Keratinocyte (primary cell): ENCODE results near the gene EIF6. TPM values are rescaled to one million over a fixed set of nuclear protein-coding genes. Genes with fewer than 3 reads are reported as not detected.

Source experiments
- DNase-seq: peaks from one replicate; pipeline ENCODE4 v3.0.0-alpha.2; 2011; ENCODE audit warnings: low read depth, missing footprints, low spot score
- FAIRE-seq: peaks from 2 replicates; lab custom pipeline; 2011; peaks lifted over from hg19 to GRCh38; lab: Jason Lieb, UNC
- H2AFZ ChIP-seq: 2 replicates; pipeline ENCODE4 v1.6.0; 2012; ENCODE audit warnings: low read length, control low read depth, inconsistent platforms; ENCODE audit not compliant: control insufficient read depth
- H3K27ac ChIP-seq: 2 replicates; pipeline ENCODE4 v1.5.1; 2011; ENCODE audit warnings: low read length; ENCODE audit not compliant: control insufficient read depth, insufficient read depth
- H3K27me3 ChIP-seq: 3 replicates; pipeline ENCODE4 v1.6.0; 2011; ENCODE audit warnings: low read length; ENCODE audit not compliant: control insufficient read depth, insufficient read depth; ENCODE audit errors: extremely low read depth
- H3K36me3 ChIP-seq, 2 experiments: 2 replicates in 1 of 2; 3 replicates in 1 of 2; pipeline ENCODE4 v1.5.1; 2011; ENCODE audit warnings: low read length in 2 of 2, mild to moderate bottlenecking in 1 of 2; ENCODE audit not compliant: control insufficient read depth in 2 of 2, insufficient read depth in 2 of 2; ENCODE audit errors: extremely low read depth in 1 of 2
- H3K4me1 ChIP-seq: 3 replicates; pipeline ENCODE4 v1.5.1; 2011; ENCODE audit warnings: low read length; ENCODE audit not compliant: control insufficient read depth, insufficient read depth; ENCODE audit errors: extremely low read depth
- H3K4me2 ChIP-seq: 3 replicates; pipeline ENCODE4 v1.6.0; 2011; ENCODE audit warnings: low read depth, low read length; ENCODE audit not compliant: control insufficient read depth, insufficient read depth; ENCODE audit errors: extremely low read depth
- H3K4me3 ChIP-seq, 3 experiments: fragments of 200-600 bp in 1 of 3; sonication (generic) in 1 of 3; 2 replicates in 2 of 3; 3 replicates in 1 of 3; pipeline ENCODE4 v1.5.1; 2011 to 2016; ENCODE audit warnings: low read length in 3 of 3, mild to moderate bottlenecking in 3 of 3, control low read depth in 2 of 3, inconsistent platforms in 1 of 3, low read depth in 1 of 3, mixed read lengths in 1 of 3, mixed run types in 1 of 3, moderate library complexity in 1 of 3; ENCODE audit not compliant: control insufficient read depth in 2 of 3, insufficient read depth in 2 of 3; ENCODE audit errors: extremely low read depth in 1 of 3
- H3K79me2 ChIP-seq: 2 replicates; pipeline ENCODE4 v1.6.0; 2012; ENCODE audit warnings: low read length; ENCODE audit not compliant: control insufficient read depth, insufficient read depth
- H3K9ac ChIP-seq: 3 replicates; pipeline ENCODE4 v1.6.0; 2011; ENCODE audit warnings: low read length; ENCODE audit not compliant: control insufficient read depth, insufficient read depth; ENCODE audit errors: extremely low read depth
- H3K9me1 ChIP-seq: 3 replicates; pipeline ENCODE4 v1.6.0; 2011; ENCODE audit warnings: low read length; ENCODE audit not compliant: control insufficient read depth, insufficient read depth; ENCODE audit errors: extremely low read depth
- H3K9me3 ChIP-seq: 2 replicates; pipeline ENCODE4 v1.5.1; 2012; ENCODE audit warnings: low read depth, low read length; ENCODE audit not compliant: control insufficient read depth
- H4K20me1 ChIP-seq: 3 replicates; pipeline ENCODE4 v1.6.0; 2011; ENCODE audit warnings: low read length; ENCODE audit not compliant: control insufficient read depth, insufficient read depth; ENCODE audit errors: extremely low read depth
- EZH2 ChIP-seq: IDR thresholded peaks from one replicate; pipeline ENCODE4 v1.6.1; 2012; ENCODE audit warnings: inconsistent platforms, mild to moderate bottlenecking, low read length, moderate library complexity
- dilution Hi-C: fragments of 300-500 bp; cut with MboI; formaldehyde crosslinking; loops from one replicate; pipeline ENCODE4 v1.7.0; 2020; ENCODE audit warnings: low sequenced_read_pairs; ENCODE audit not compliant: extremely low pct_ligation_motif_present
- polyA plus RNA-seq, 5 experiments: library from polyadenylated mRNA; depleted of rRNA in 3 of 5; stranded (reverse) in 3 of 5; stranded (forward) in 1 of 5; unstranded in 1 of 5; fragments of >200 nt; gene quantifications; 1 replicate in 1 of 5; 2 replicates in 3 of 5; 3 replicates in 1 of 5; pipeline versions ENCODE4 v1.2.1 to v1.2.3, GENCODE V29; 2011 to 2012; ENCODE audit warnings: missing spikeins in 2 of 5, low read depth in 1 of 5, low replicate concordance in 1 of 5
- TF ChIP-seq, protein P1 (sequence below), 3 experiments: IDR thresholded peaks in 1 of 3; conservative IDR thresholded peaks in 1 of 3; optimal IDR thresholded peaks in 1 of 3; 2 replicates in 2 of 3; 3 replicates in 1 of 3; pipeline versions ENCODE3 to v1.5.1; 2011; ENCODE audit warnings: low read length in 3 of 3, mild to moderate bottlenecking in 3 of 3, moderate library complexity in 2 of 3, control low read depth in 1 of 3, inconsistent platforms in 1 of 3; ENCODE audit not compliant: insufficient read depth in 2 of 3; ENCODE audit errors: extremely low read depth in 1 of 3

Gene EIF6
- polyA plus RNA-seq, 1 donor (not counting 4 experiments of a cell fraction or from before 2014, with no cell fraction given), result 206 TPM

DNA sequence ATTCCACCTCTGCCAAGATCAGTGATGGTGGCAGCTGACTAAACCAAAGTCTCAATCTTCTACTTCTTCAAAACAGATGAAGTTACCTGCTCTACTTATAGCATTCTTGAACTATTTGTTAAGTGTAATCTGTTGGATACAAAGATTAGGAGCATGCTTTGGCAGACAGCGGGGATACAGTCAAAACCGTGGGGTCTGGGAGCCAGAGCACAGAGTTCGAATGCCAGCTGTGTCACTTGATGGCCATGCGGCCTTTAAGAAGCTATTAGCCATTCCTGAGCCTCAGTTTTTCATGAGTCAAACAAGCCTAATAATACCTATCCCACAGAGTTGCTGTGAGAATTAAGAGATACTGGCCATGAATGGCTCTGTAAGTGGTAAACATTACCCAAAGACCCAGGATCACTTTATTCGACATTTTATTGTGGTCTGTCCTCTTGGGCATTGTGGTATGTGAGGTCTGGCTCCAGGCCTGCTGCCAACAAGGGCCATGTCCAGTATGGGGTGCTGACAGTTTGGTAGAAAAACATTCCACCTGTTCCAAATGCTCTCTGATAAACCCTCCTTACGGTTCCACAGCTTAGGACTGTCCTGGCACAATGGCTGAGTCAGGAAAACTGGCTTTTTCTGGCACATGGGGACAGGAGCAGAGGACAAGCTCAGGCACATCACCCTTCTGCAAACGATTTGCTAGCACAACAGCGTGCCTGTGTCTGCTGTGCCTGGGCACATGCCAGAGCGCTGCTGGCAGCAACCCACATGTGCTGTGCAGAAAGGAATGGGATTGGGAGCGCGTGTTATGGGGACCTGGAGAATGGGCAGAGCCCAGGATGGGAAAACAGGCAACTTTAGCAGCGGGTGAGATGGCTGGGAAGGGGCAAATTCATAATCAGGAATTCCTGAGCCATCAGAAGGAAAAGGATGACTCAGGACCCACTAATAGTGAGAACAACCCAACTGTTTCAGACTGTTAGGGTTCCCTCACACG is 23.4 kb upstream of the EIF6 start:
- no peaks in the 10 kb centered on the region for H3K9me1 ChIP-seq
- H3K9me3 ChIP-seq, result no peaks in the 10 kb centered on the region
- H3K36me3 ChIP-seq, result peaks cover 2 to 19% of the 10 kb centered on the region in 2 experiments
- DNase-seq, result peak; percentile 95
- peaks cover 91% of the 10 kb centered on the region for H3K4me1 ChIP-seq
- H3K9ac ChIP-seq, result peak overlapping the region; percentile 64
- H3K79me2 ChIP-seq, result no peaks in the 10 kb centered on the region
- peak overlapping the region; percentile 45 for H3K4me2 ChIP-seq
- TF ChIP-seq, protein P1, sequence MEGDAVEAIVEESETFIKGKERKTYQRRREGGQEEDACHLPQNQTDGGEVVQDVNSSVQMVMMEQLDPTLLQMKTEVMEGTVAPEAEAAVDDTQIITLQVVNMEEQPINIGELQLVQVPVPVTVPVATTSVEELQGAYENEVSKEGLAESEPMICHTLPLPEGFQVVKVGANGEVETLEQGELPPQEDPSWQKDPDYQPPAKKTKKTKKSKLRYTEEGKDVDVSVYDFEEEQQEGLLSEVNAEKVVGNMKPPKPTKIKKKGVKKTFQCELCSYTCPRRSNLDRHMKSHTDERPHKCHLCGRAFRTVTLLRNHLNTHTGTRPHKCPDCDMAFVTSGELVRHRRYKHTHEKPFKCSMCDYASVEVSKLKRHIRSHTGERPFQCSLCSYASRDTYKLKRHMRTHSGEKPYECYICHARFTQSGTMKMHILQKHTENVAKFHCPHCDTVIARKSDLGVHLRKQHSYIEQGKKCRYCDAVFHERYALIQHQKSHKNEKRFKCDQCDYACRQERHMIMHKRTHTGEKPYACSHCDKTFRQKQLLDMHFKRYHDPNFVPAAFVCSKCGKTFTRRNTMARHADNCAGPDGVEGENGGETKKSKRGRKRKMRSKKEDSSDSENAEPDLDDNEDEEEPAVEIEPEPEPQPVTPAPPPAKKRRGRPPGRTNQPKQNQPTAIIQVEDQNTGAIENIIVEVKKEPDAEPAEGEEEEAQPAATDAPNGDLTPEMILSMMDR (optimal IDR thresholded peaks at IDR 0.05 in 1 of 3, IDR thresholded peaks at IDR 0.05 in 1 of 3, conservative IDR thresholded peaks at IDR 0.05 in 1 of 3; ENCODE audit: extremely low read depth in 1 of 3, insufficient read depth in 2 of 3, low read length in 3 of 3), result no peak
- TF ChIP-seq EZH2, result no peak
- no peak overlapping the region for H3K4me3 ChIP-seq
- peak overlapping the region; percentile 98 for H3K27ac ChIP-seq
- peak; percentile 93 for FAIRE-seq
- no peaks in the 10 kb centered on the region for H4K20me1 ChIP-seq
- no peaks in the 10 kb centered on the region for H3K27me3 ChIP-seq
- dilution Hi-C loops, result no loop called here
- H2AFZ ChIP-seq, result no peak overlapping the region

DNA sequence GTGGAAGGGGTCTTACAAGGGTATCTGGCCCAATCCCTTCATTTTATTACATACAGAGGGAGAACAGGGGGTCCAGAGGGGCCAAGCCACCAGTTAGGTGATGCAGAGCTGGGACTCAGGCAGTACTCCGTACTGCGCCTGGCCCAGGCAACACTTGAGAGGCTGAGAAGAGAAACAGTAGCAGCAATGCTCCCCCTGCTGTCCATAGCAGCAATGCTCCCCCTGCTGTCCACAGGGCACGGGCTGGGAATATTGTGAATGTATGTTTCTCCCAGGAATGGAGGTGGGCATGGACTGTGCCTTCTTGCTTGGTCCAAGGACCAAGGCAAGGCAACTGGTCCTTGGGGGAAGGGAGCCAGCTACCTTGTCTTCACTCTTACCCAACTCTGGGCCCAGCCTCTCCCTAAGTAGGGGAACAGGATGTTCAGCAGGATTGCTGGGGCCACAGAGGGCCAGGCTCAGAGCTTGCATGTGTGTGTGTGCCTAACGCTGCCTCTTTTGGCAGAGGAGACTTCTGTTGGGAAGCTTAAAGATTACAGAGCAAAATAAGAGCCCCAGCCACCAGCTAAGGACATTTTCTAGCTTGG is 22.5 kb upstream of the EIF6 start:
- H3K27ac ChIP-seq, result peak overlapping the region; percentile 98
- no peak overlapping the region for H3K4me3 ChIP-seq
- FAIRE-seq, result no peak
- no peaks in the 10 kb centered on the region for H3K9me1 ChIP-seq
- no peaks in the 10 kb centered on the region for H3K9me3 ChIP-seq
- no peak overlapping the region for H2AFZ ChIP-seq
- peak overlapping the region; percentile 45 for H3K4me2 ChIP-seq
- H3K36me3 ChIP-seq, result peaks cover 2 to 19% of the 10 kb centered on the region in 2 experiments
- peaks cover 91% of the 10 kb centered on the region for H3K4me1 ChIP-seq
- no peak for DNase-seq
- no peak for TF ChIP-seq EZH2
- TF ChIP-seq, protein P1 (optimal IDR thresholded peaks at IDR 0.05 in 1 of 3, IDR thresholded peaks at IDR 0.05 in 1 of 3, conservative IDR thresholded peaks at IDR 0.05 in 1 of 3; ENCODE audit: extremely low read depth in 1 of 3, insufficient read depth in 2 of 3, low read length in 3 of 3), result peak; percentile 87 to 96 (median 94)
- peak overlapping the region; percentile 64 for H3K9ac ChIP-seq
- no peaks in the 10 kb centered on the region for H4K20me1 ChIP-seq
- H3K79me2 ChIP-seq, result no peaks in the 10 kb centered on the region
- H3K27me3 ChIP-seq, result no peaks in the 10 kb centered on the region
- dilution Hi-C loops, result no loop called here
